Sciatic nerve (tissue), 2 donors: ENCODE results near the gene ZNF664. TPM values are rescaled to one million over a fixed set of nuclear protein-coding genes. Genes with fewer than 3 reads are reported as not detected.
A peak's percentile ranks its signal among the peaks of the same experiment; 100 is the strongest.

Experiments used
- ATAC-seq: fragments of 200-7000 bp; cut with Tn5 transposase; one replicate; pipeline ENCODE4 v1.9.1; 2020; ENCODE audit warnings: mild to moderate bottlenecking, moderate library complexity
- DNase-seq: peaks from one replicate; pipeline ENCODE4 v3.0.0-alpha.2; 2020; ENCODE audit warnings: low spot score
- intact Hi-C: fragments of 100-400 bp; cut with DNase I; formaldehyde crosslinking; loops from one replicate; pipeline ENCODE4 v1.14.2; 2022
- total RNA-seq: library from RNA; stranded (reverse); fragmentation: NEBNext Ultra II Directional; extraction: Animal tissue kit (Norgen Biotek cat#: 25700); gene quantifications from one replicate; pipeline ENCODE4 v1.2.1, GENCODE V29; 2021
- donor health status: DM: no; HTN: no; CAD: no.
- donor health status: DM: no; HTN: no; CAD: no.

ZNF664 gene
- total RNA-seq, 1 donor from 2014 or later: 74.6 TPM

DNA sequence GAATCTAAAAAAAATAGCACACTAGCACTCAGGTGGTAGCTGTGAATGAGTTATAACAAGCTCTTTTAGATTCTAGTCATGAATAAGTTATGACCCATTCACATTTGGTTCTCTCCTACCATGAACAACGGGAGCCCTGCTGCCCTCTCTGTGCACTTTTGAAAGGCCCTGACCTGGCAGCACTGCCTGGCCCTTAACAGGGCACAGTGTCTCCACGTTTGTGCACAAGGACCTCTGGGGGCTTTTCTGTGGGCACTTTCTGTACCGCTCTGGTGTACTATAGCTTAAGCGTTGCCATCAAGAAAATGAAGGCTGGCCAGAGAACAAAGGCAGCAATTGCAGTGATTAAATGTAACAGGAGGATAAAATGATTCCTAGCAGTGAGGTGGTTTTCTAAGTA lies 21.5 kb upstream of the ZNF664 start:
- DNase-seq: no peak
- intact Hi-C loops: no loop called here
- ATAC-seq: no peak

GRCh38 chr12:123952037-123952436 lies 21.0 kb upstream of the ZNF664 start:
- no peak for DNase-seq
- ATAC-seq: no peak
- intact Hi-C loops: no loop called here

- no peak for DNase-seq
- intact Hi-C loops: no loop called here
- ATAC-seq: no peak
These were observed 18.2 kb upstream of the ZNF664 start for GRCh38 chr12:123954647-123955350.

DNA sequence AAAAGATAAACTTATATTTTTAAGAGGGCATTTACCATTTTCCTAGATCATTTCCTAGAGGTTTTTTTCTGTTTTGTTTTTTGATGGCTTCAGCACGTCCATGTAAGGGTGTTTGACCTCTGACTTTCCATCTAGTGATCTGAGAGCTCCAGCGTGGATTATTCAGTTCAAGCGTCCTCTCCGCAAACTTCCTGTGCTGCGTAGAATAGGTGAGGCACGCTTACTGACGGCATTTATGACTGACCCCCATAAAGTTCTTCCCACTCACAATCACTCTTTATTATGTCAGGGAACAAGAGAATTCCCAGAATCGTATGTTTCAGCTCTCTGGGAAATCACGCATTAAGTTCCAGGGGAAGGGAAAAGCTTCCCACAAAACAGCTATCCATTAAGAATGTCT lies 16.8 kb upstream of the ZNF664 start:
- no peak for ATAC-seq
- DNase-seq: no peak
- intact Hi-C loops: no loop called here

DNA sequence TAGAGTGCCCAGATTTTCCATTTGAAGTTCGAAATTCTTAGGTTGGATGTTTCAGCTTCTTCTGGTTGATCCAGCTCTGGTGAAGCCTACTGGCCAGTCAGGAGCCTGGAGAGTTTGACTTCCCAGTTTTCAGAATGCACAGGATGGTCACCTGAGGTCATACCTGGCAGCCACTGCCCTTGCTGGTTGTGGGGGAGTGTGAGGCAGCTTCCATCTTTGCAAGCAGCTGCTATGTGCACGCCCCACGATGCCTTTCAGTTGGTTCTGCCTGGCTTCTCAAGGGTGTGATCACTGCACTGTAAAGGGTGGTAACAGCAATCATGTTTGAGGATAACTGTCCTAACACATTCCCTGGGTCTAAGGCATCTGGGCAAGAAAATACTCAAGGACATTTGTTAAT lies 15.8 kb upstream of the ZNF664 start:
- ATAC-seq: no peak
- intact Hi-C loops: no loop called here
- no peak for DNase-seq

DNA sequence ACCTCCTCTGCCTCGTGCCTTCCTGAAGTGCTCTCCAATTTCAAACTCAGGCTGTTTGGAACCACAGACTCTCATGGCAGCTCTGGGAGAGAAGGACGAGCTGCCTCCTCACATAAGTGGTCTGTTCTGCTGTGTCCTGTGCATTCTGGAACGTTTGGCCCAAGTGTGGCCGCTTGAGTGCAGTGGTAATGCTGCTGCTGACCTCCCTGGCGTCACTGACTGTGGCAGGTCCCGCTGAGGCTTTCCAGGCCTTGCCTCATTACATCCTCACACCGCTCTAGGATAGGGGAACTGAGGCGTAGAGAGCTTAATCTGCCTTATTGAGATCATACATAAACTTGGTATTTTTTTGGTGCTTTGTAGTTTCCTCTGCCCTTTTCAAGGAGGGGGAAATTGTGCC lies 14.6 kb upstream of the ZNF664 start:
- intact Hi-C loops: no loop called here
- DNase-seq: no peak
- no peak for ATAC-seq

GRCh38 chr12:123958876-123959275 lies 14.1 kb upstream of the ZNF664 start:
- DNase-seq (no peak), ATAC-seq (no peak)
- intact Hi-C loops: no loop called here

- ATAC-seq: no peak
- DNase-seq: no peak
- intact Hi-C loops: no loop called here
These were observed 12.8 kb upstream of the ZNF664 start for GRCh38 chr12:123960029-123960735.

- intact Hi-C loops: no loop called here
- DNase-seq (no peak), ATAC-seq (no peak)
These were observed 12.2 kb upstream of the ZNF664 start for GRCh38 chr12:123960856-123961255.

- ATAC-seq: no peak
- DNase-seq: no peak
- intact Hi-C loops: no loop called here
These were observed 11.2 kb upstream of the ZNF664 start for GRCh38 chr12:123961585-123962345.

GRCh38 chr12:123962513-123962912 lies 10.5 kb upstream of the ZNF664 start:
- intact Hi-C loops: no loop called here
- DNase-seq (no peak), ATAC-seq (no peak)

DNA sequence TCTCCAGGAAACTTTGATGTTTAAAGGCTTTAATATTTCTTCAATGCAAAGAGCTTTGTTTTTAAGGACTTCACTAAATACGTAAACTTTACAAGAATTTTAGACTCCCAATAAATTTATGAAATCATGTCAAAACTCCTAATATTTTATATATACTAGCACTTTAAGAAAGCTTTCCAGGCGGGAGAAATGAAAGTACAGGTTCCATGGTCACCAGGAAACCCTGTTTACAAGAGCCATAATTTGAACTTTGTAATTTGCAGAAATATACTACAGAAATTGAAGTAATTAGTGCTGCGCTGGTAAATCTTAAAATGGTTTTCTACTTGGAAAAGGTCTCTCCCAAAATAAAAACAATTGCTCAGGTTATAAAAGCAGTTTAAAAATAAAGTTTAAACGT lies 9.2 kb upstream of the ZNF664 start:
- ATAC-seq (no peak), DNase-seq (no peak)
- intact Hi-C loops: no loop called here

GRCh38 chr12:123965382-123965781 lies 7.6 kb upstream of the ZNF664 start:
- intact Hi-C loops: no loop called here
- no peak for ATAC-seq
- no peak for DNase-seq

- intact Hi-C loops: no loop called here
- DNase-seq (no peak), ATAC-seq (no peak)
These were observed 6.4 kb upstream of the ZNF664 start for GRCh38 chr12:123966596-123966995.

DNA sequence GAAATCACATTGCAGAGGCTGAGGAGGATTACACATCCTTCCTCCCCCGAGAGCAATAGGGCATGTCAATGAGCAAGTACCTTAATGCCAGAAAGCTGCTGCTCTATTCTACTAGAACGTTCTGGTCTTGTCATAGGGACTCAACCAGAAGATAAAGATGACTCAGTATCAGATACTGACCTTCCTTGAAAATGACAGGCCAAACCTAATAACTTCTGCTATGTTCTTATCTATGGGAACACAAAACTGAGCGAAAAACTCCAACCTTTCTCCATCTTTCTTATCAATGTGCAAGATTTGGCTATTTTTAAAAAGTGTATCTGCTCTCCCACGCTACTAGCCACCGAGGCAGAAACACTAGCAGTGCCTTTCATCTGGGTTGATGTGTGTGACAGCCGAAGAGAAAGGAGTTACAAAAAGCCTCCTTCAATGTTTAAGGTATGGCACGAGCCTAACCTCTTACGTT lies 5.9 kb upstream of the ZNF664 start:
- intact Hi-C loops: no loop called here
- ATAC-seq (no peak), DNase-seq (no peak)

DNA sequence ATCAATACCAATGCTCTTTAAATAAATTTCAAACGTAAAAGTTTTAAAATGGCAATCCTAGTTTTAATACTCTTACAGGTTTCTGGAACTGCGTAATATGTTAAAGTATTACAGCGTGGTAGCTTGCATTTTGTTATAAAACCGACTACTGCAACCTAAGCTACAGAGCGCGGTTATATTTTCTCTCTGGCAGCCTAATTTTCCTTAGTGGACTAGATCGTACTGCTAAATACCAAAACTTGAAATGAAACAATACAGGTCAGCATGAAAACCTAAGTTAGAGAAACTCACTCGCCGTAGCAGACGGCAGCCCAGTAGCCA lies 1.6 kb upstream of the ZNF664 start:
- no peak for ATAC-seq

DNA sequence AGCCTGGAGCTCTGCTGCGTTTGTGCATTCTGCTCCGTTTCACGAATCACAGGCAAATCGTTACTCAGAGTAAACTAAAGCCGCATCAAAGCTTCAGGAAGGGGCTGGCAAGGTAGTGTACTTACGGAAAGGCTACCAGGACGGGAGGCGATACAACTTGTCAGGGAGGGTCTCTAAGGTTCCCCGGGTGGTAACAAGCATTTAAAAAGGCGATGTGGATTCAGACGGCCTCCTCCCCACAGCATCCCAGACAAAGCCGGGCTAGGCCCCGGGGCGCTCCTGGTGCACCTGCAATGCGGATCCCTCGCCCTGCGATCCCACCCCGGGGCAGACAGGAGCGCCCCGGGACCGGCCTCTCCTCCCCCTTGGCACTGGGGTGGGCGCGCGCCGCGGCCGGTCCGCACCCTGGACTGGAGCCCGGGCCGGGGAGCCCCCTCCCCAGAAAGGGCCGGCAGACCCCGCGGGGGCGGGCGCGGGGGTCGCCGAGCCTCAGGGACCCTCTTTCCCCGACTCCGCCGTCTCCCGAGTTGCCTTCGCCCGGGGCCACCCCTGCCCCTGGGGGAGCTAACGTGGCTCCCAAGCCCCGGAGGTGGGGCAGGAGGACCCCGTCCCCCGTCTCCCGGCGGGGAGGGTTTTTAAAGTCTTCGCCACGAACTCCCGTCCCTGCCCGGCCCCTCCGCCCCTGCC lies 1.1 kb upstream of the ZNF664 start:
- DNase-seq: peak; percentile 64
- intact Hi-C loops: loop anchor here (10.0 kb wide), 1 partner anchor 67 kb away; no protein-coding TSS in a partner anchor
- peak; percentile 35 for ATAC-seq

More for the DNA sequence above, 1.6 kb upstream of the ZNF664 start:
- intact Hi-C loops: loop anchor here (10.0 kb wide), 1 partner anchor 67 kb away; no protein-coding TSS in a partner anchor
- DNase-seq: no peak

DNA sequence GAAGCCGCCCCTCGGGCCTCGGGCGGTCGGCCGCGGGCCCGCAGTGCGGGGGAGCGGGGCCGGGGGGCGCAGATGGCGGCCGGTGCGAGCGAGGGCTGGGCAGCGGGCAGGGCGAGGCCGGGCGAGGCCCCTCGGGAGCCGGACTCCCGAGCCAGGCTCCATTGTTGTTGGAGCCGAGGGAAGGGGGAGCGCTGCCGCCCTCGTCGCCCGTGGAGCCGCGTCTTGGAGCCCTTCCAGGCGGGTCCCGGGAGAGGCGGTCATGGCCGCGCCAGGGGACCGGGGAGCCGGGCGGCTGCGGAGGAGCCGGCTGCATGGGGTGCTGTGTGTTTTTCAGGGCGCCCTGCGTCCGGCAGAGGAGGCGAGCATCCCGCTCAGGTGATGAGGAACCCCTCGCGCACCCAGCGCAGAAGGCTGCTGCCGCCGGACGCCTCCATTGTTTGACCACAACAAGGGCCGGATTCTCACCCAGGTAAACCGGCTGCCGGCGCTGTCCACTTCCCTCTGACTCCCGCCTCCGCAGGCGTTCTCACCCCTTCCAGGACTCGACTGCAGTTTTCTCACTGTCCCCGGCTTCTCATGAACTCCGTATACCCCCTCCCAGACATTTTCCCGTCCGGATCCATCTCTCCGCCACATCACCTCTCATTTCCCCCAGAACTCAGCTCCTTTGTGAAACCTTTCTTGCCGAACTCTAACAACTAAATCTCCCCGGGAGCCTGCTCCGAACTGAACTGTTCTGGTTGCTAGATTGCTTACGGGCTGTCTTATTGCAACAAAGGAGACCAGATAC lies 732 bp downstream of the ZNF664 start:
- ATAC-seq (no peak), DNase-seq (peak; percentile 71)
- intact Hi-C loops: loop anchor here (10.0 kb wide), 1 partner anchor 69 kb away; no protein-coding TSS in a partner anchor
